Osteoblast (primary cell): Measurements from ENCODE around the gene CGNL1. TPM values are rescaled to one million over a fixed set of nuclear protein-coding genes. Genes with fewer than 3 reads are reported as not detected.

Experiments used
- DNase-seq: peaks from one replicate; pipeline ENCODE4 v3.0.0; 2011; ENCODE audit warnings: low spot score, mixed read lengths; ENCODE audit not compliant: insufficient read length; ENCODE audit errors: missing footprints
- H2AFZ ChIP-seq: 2 replicates; pipeline ENCODE4 v1.6.0; 2011; ENCODE audit warnings: mild to moderate bottlenecking, low read length
- H3K27ac ChIP-seq: 2 replicates; pipeline ENCODE4 v1.5.1; 2011; ENCODE audit warnings: mild to moderate bottlenecking, low read depth, low read length, moderate library complexity
- H3K27me3 ChIP-seq: 2 replicates; pipeline ENCODE4 v1.6.0; 2012; ENCODE audit warnings: mild to moderate bottlenecking, control low read depth, inconsistent platforms, low read length, moderate library complexity; ENCODE audit not compliant: insufficient read depth
- H3K36me3 ChIP-seq: 2 replicates; pipeline ENCODE4 v1.5.1; 2011; ENCODE audit warnings: mild to moderate bottlenecking, low read length, control low read depth, moderate library complexity; ENCODE audit not compliant: insufficient read depth
- H3K4me1 ChIP-seq: 2 replicates; pipeline ENCODE4 v1.5.1; 2011; ENCODE audit warnings: mild to moderate bottlenecking, low read length, control low read depth, moderate library complexity; ENCODE audit not compliant: insufficient read depth
- H3K4me2 ChIP-seq: 2 replicates; pipeline ENCODE4 v1.6.0; 2011; ENCODE audit warnings: mild to moderate bottlenecking, low read length; ENCODE audit not compliant: insufficient read depth
- H3K4me3 ChIP-seq: fragments of 200-600 bp; sonication (generic); 3 replicates; pipeline ENCODE4 v1.5.1; 2012; ENCODE audit warnings: mild to moderate bottlenecking, low read length, inconsistent platforms; ENCODE audit not compliant: insufficient read depth
- H3K79me2 ChIP-seq: 2 replicates; pipeline ENCODE4 v1.6.0; 2012; ENCODE audit warnings: mild to moderate bottlenecking, low read length, control low read depth, inconsistent platforms; ENCODE audit not compliant: insufficient read depth
- H3K9me3 ChIP-seq: 2 replicates; pipeline ENCODE4 v1.5.1; 2011; ENCODE audit warnings: low read depth, low read length, control low read depth
- H4K20me1 ChIP-seq: 2 replicates; pipeline ENCODE4 v1.6.0; 2012; ENCODE audit warnings: mild to moderate bottlenecking, low read length, control low read depth; ENCODE audit not compliant: insufficient read depth
- total RNA-seq: library from RNA; depleted of rRNA; stranded (reverse); fragments of >200 nt; gene quantifications from 2 replicates; pipeline ENCODE4 v1.2.3, GENCODE V29; 2012
- TF ChIP-seq, protein P1 (sequence below): IDR thresholded peaks from 2 replicates; pipeline ENCODE4 v1.5.1; 2011; ENCODE audit warnings: mild to moderate bottlenecking, low read depth, low read length, moderate library complexity; ENCODE audit errors: extremely low read depth

CGNL1 gene
- total RNA-seq, 1 donor = 1.1 TPM

DNA sequence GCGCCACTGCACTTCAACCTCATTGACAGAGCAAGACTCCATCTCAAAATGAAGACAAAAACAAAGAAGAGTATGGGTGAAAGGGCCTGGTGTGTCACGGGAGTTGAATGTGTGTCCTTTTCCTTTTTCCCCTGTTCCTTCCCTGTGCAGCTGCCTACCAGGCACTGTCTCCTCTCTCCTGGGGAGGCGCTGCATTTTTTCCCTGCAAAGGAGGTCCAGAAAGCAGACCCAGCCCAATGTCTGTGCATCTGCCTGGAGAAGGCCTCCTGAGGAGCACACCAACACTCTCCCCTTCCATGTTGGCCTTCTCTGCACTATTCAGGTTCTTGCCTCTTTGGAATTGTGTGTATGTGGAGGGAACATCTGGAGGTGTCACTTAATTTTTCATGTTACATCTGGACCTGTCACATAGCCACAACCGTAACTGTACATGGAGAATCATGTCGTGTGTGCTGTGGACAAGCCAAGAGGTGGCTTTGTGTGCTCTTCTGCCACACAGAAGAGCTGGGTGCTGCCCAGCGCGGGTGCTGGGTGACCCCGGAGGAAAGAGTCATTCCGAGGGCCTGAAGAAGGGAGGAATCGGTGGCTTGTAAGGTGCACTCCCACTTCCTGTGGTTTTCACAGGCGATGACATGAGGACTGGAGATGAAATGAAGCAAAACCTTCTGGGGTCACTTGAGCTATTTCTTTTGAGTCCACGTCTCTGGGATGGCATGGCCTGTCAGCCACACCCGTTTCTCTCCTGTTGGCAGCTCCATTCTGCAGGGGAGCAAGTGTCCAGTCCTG is 46.5 kb upstream of the CGNL1 start:
- DNase-seq = no peak
- Histone ChIP-seq H3K4me3 (no peak overlapping the region), H3K36me3 (no peaks in the 10 kb centered on the region), H3K27ac (peak overlapping the region; percentile 47), H3K9me3 (no peaks in the 10 kb centered on the region), H2AFZ (no peak overlapping the region), H3K27me3 (no peaks in the 10 kb centered on the region), H4K20me1 (no peaks in the 10 kb centered on the region), H3K79me2 (no peaks in the 10 kb centered on the region), H3K4me1 (peaks cover 20% of the 10 kb centered on the region), H3K4me2 (no peak overlapping the region)
- TF ChIP-seq, protein P1, sequence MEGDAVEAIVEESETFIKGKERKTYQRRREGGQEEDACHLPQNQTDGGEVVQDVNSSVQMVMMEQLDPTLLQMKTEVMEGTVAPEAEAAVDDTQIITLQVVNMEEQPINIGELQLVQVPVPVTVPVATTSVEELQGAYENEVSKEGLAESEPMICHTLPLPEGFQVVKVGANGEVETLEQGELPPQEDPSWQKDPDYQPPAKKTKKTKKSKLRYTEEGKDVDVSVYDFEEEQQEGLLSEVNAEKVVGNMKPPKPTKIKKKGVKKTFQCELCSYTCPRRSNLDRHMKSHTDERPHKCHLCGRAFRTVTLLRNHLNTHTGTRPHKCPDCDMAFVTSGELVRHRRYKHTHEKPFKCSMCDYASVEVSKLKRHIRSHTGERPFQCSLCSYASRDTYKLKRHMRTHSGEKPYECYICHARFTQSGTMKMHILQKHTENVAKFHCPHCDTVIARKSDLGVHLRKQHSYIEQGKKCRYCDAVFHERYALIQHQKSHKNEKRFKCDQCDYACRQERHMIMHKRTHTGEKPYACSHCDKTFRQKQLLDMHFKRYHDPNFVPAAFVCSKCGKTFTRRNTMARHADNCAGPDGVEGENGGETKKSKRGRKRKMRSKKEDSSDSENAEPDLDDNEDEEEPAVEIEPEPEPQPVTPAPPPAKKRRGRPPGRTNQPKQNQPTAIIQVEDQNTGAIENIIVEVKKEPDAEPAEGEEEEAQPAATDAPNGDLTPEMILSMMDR = no peak

DNA sequence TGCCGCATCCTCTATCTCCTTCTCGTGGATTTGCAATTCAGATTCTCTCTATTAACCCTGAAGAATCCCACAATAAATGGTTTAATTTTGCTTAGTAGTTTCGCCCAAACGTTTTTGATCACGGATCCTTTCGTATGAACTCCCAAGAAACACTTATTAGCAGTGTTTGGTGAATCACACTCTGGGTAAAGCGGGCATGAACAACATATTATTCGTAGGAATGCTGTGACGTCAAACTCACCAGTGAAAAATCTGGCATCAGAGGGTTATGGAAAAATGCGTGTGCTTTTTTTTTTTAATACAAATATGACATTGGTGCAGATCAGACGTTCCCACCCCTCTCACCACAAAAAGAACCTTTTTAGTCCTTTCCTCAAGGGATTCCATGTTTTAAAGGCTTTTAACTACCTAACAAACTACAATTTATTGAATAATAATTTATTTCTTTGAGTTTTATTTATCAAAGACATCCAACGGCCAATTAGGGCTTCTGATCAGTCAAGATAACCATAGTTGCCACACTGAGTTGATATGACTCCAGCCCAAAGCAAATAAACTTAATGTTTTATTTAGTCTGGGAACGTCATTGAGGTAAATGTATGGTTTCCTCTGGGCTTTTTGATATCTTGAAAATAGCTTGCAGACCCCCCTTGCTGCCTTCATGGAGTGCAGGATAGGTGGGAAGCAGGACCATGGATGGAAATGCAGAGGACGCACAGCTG is 45.5 kb upstream of the CGNL1 start:
- Histone ChIP-seq H3K27ac (peak overlapping the region; percentile 47), H2AFZ (no peak overlapping the region), H3K9me3 (no peaks in the 10 kb centered on the region), H3K36me3 (no peaks in the 10 kb centered on the region), H3K4me3 (no peak overlapping the region), H3K27me3 (no peaks in the 10 kb centered on the region), H3K4me1 (peaks cover 20% of the 10 kb centered on the region), H4K20me1 (no peaks in the 10 kb centered on the region), H3K79me2 (no peaks in the 10 kb centered on the region), H3K4me2 (no peak overlapping the region)
- DNase-seq = no peak
- TF ChIP-seq, protein P1 = no peak

DNA sequence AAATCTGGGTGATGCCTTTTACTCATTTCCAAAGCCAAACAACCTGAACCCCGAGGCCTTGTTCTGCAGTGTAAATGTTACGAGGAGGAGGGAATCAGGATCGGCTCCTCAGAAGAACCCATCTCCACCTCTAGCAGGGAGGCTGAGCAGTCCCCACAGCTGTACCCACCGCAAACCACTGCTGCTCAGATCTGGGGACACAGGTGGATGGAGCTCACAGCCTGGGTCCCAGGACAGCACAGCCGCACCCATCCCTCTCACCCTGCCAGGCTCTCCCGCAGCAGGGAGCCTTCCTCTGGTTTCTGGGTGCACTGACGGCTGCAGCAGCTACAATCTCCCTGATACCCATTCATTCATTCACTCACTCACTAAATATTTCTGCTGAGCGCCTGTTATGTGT is 44.0 kb upstream of the CGNL1 start:
- no peak overlapping the region for H3K27ac ChIP-seq
- no peaks in the 10 kb centered on the region for H3K9me3 ChIP-seq
- H3K27me3 ChIP-seq = no peaks in the 10 kb centered on the region
- TF ChIP-seq, protein P1 = no peak
- H3K4me3 ChIP-seq = no peak overlapping the region
- H2AFZ ChIP-seq = no peak overlapping the region
- H3K4me2 ChIP-seq = no peak overlapping the region
- DNase-seq = no peak
- H4K20me1 ChIP-seq = no peaks in the 10 kb centered on the region
- H3K36me3 ChIP-seq = no peaks in the 10 kb centered on the region
- H3K4me1 ChIP-seq = peaks cover 15% of the 10 kb centered on the region
- H3K79me2 ChIP-seq = no peaks in the 10 kb centered on the region

DNA sequence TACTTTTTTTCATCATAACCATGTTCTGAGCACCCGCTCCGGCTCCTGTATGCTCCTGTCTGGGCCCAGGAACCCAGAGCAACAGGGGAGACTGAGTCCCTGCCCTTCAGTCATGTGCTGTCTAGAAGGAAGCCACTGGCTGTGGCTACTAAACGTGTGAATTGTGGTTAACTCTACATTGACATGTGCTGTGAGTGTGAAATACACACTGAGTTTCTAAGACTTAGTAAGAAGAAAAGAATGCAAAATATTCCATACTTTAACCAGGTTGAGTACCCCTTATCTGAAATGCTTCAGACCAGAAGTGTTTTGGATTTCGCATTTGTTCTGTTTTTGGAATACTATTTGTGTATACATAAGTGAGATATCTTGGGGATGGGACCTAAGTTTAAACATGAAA is 42.8 kb upstream of the CGNL1 start:
- no peak for DNase-seq
- no peaks in the 10 kb centered on the region for H3K79me2 ChIP-seq
- H3K4me2 ChIP-seq = no peak overlapping the region
- H2AFZ ChIP-seq = no peak overlapping the region
- TF ChIP-seq, protein P1 = no peak
- H3K4me1 ChIP-seq = peaks cover 4% of the 10 kb centered on the region
- H4K20me1 ChIP-seq = no peaks in the 10 kb centered on the region
- H3K9me3 ChIP-seq = no peaks in the 10 kb centered on the region
- H3K4me3 ChIP-seq = no peak overlapping the region
- no peaks in the 10 kb centered on the region for H3K27me3 ChIP-seq
- no peaks in the 10 kb centered on the region for H3K36me3 ChIP-seq
- H3K27ac ChIP-seq = no peak overlapping the region
